A549 treated with CORT108297 at 1 μM for 4 hours (cell line): ENCODE results near the gene NUAK1. TPM values are rescaled to one million over a fixed set of nuclear protein-coding genes. Genes with fewer than 3 reads are reported as not detected.

Experiments
- total RNA-seq: library from RNA; stranded (reverse); fragments of 200-300 nt; extraction: Qiagen RNA extraction; gene quantifications from 5 replicates; pipeline ENCODE4 v1.2.3, GENCODE V29; 2022

NUAK1 gene
- 8.8 to 11.0 TPM (median 10.3 TPM) in 5 replicates for total RNA-seq

DNA sequence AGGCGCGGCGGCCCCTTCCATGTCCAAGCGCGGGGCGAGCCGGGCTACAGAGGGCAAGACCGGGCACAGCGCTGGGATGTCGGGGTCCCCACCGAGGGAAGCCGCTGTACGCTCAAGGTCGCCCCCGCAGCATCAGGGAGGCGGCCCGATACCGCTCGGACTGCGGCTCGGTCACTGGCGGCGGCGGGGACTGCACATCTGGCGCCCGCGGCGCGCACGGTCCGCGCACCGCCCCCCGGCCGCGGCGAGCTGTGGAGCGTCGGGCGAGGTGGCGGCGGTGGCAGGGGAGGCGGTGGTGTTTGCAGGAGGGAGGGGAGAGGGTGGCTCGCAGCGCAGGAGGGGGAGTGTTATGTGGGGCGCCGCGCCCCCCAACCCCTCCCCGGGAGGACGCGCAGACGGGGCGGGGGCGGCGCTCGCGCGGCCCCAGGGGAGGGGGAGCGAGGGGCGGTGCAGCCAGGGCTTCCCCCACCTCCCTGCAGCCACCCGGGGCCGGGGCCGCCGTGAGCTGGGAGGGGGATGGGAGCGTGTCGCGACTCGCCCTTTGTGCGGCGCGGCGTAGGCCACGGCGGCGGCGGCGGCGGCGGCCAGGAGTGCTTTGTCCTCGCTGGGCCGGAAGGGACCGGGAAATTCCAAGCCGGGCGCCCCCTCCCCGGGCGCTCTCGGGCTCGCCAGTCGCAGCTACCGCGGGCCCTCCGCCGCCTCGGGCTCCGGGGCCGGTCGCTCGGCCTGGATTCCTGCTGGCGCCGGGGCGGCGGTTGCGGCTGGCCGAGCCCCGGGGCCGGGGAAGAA lies at the start of gene NUAK1:
Gene NUAK1, minus strand, starts transcription at position 322 of the 789 bp plus-strand sequence. Its CDS starts 301 bp downstream, at position 21.

Other genes with a start within 250 kb of the NUAK1 start
- 78.0 to 92.4 TPM (median 87.0 TPM) in 5 replicates for gene CKAP4, start 109.1 kb upstream of the NUAK1 start, total RNA-seq
- gene TCP11L2, start 163.8 kb upstream of the NUAK1 start, total RNA-seq, result 1.8 to 3.1 TPM (median 2.5 TPM) in 5 replicates
- gene POLR3B, start 218.8 kb upstream of the NUAK1 start, total RNA-seq, result 5.0 to 5.9 TPM (median 5.2 TPM) in 5 replicates